ENCODE measurements around the gene PTPN20. TPM values are rescaled to one million over a fixed set of nuclear protein-coding genes. Genes with fewer than 3 reads are reported as not detected.

The PTPN20 gene
- total RNA-seq, 1 donor from 2014 or later, result 5.3 TPM

DNA sequence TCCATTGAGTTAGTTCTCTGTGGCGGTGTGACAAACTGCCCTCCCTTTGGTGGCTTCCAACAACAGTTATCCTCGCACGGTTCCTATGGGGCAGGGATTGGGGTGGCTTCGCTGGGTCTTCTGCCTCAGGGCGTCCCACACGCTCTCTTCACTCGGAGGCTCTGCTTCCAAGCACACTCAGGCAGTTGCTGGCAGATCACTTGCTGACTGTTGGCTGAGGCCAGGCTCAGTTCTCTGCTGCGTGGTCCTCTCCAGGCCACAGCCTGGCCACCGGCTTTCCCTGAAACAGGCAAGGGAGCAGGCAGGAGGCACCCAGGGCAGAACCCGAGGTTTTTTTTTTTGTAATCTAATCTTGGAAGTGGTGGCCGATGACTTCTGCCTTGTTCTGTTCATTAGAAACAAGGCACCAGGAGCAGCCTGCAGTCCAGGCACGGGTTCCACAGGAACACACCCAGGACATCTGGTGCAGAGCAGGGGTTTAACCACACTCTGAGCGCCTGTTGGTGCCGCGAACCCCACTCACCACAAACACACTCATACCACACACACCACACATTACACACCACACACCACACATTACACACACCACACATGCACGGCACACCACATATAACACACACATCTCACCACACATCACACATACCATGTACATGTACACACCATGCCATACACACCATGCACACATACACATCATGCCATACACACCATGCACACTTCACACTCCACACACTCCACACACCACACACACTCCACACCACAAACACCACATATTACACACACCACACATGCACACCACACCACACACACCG, 112.2 kb downstream of the PTPN20 start:
- no peak for DNase-seq (ENCODE audit: low read depth)
- Histone ChIP-seq H3K4me3 (ENCODE audit: low read depth, low read length) (no peak overlapping the region), H3K27me3 (ENCODE audit: control insufficient read depth, insufficient read depth, low read length) (no peaks in the 10 kb centered on the region), H3K36me3 (ENCODE audit: control insufficient read depth, insufficient read depth, low read length) (no peaks in the 10 kb centered on the region)
- TF ChIP-seq, protein P1, sequence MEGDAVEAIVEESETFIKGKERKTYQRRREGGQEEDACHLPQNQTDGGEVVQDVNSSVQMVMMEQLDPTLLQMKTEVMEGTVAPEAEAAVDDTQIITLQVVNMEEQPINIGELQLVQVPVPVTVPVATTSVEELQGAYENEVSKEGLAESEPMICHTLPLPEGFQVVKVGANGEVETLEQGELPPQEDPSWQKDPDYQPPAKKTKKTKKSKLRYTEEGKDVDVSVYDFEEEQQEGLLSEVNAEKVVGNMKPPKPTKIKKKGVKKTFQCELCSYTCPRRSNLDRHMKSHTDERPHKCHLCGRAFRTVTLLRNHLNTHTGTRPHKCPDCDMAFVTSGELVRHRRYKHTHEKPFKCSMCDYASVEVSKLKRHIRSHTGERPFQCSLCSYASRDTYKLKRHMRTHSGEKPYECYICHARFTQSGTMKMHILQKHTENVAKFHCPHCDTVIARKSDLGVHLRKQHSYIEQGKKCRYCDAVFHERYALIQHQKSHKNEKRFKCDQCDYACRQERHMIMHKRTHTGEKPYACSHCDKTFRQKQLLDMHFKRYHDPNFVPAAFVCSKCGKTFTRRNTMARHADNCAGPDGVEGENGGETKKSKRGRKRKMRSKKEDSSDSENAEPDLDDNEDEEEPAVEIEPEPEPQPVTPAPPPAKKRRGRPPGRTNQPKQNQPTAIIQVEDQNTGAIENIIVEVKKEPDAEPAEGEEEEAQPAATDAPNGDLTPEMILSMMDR (IDR thresholded peaks at IDR 0.05; ENCODE audit: insufficient read depth, low read length, poor library complexity, severe bottlenecking), result no peak

DNA sequence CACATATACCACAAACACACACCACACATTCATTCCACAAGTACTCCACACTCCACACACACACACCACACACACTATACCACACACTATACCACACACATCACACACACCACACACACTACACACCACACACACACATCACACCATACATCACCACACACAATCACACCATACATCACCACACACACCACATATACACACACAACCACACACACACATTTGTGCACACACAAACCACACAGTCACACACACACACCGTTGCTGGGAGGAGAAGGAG, 112.8 kb downstream of the PTPN20 start:
- no peak for DNase-seq (ENCODE audit: low read depth)
- TF ChIP-seq, protein P1 (IDR thresholded peaks at IDR 0.05; ENCODE audit: insufficient read depth, low read length, poor library complexity, severe bottlenecking), result no peak

DNA sequence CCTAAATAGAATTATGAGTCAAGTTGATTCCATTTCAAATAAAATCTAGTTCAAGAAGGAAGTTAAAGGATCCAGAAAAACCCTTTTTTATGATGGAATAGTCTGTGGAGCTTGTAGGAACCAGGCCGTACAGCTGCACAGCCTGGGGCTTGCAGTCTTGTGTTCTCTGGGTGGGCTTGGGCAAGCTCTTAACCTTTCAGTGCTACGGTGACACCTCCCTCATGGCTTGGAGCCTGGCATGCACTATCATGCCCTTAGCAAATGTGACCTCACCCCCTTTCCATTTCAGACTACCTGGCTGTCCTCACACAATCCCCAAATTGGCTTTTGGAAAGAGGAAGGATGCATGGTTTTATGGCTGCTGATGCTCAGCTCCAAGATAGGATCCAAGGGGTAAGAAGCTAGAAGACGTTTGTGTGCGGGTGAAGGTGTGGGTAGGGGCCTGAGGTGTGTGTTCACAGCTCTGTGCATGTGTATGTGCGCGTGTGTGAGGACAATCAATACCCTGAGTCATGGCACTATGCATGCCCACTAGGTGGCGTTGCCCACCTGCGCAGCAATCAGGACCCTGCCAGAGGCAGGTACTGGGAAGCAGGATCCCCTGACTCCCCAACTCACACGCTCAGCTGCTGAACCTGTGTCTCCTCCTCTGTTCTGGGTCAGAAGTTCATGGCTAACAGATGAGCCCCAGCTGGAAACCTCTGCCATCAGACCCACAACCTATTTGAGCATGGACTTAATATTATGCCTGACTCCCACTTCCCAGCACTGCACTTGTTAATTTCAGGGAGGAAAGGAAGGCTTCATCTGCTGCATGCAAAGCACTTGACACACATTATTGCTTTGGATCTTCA, 113.4 kb downstream of the PTPN20 start:
- no peak overlapping the region for H3K4me3 ChIP-seq (ENCODE audit: low read depth, low read length)
- TF ChIP-seq, protein P1 (IDR thresholded peaks at IDR 0.05; ENCODE audit: insufficient read depth, low read length, poor library complexity, severe bottlenecking), result peak; percentile 93
- no peak for DNase-seq (ENCODE audit: low read depth)

More for the DNA sequence above, 112.8 kb downstream of the PTPN20 start:
- Histone ChIP-seq H3K4me3 (ENCODE audit: low read depth, low read length) (no peak overlapping the region), H3K36me3 (ENCODE audit: control insufficient read depth, insufficient read depth, low read length) (no peaks in the 10 kb centered on the region), H3K27me3 (ENCODE audit: control insufficient read depth, insufficient read depth, low read length) (no peaks in the 10 kb centered on the region)

DNA sequence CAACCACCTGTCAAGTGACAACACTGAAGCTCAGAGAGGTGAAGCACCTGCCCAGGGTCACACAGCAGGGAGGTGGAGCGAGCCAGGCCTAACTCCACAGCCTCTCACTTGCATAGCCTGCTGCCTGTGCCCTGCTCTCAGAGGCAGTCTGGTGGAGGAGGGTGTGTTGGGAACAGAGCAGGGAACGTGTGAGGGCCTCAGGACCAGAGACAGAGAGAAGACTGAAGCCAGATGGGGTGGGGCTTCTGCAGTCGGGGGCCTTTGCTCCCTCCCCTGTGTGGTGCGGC, 114.0 kb downstream of the PTPN20 start:
- Histone ChIP-seq H3K4me3 (ENCODE audit: low read depth, low read length) (no peak overlapping the region), H3K27me3 (ENCODE audit: control insufficient read depth, insufficient read depth, low read length) (no peaks in the 10 kb centered on the region), H3K36me3 (ENCODE audit: control insufficient read depth, insufficient read depth, low read length) (no peaks in the 10 kb centered on the region)
- no peak for DNase-seq (ENCODE audit: low read depth)
- TF ChIP-seq, protein P1 (IDR thresholded peaks at IDR 0.05; ENCODE audit: insufficient read depth, low read length, poor library complexity, severe bottlenecking), result no peak

More for the DNA sequence above, 113.4 kb downstream of the PTPN20 start:
- Histone ChIP-seq H3K27me3 (ENCODE audit: control insufficient read depth, insufficient read depth, low read length) (no peaks in the 10 kb centered on the region), H3K36me3 (ENCODE audit: control insufficient read depth, insufficient read depth, low read length) (no peaks in the 10 kb centered on the region)

DNA sequence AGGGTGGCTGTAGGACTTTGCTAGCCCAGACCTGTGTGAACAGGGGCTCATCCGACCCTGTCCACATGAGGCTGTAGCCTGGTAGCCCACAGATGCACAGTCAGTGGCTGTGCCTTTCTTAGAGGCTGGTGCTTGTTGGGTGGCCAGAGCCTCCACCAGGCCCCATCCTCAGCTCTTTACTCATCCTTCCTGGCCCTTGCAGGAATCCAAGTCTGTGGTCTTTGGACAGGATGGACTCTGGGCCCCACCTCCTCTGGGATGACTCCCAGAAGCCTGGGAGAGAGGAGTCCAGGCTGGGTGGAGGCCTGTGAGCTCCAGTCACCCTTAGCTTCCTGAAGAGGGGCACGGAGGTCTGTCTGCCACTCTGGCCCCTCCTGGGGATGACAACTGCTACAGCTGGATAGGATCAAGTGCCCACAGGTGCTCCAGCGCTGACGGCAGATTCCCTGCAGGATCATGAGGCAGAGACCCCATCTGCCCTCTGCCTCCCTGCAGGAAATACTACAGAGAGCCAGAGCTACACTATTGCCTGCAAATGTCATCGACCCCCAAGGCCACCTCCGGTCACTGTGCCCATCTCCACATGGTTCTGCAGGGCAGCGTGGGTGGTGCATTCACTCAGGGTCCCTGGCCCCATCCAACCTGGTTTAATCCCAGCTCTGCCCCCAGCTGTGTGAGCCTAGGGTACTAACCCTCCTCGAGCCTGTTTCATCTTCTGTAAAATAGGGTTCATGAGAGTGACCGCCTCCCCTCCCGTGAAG, 114.5 kb downstream of the PTPN20 start:
- no peaks in the 10 kb centered on the region for H3K36me3 ChIP-seq (ENCODE audit: control insufficient read depth, insufficient read depth, low read length)
- H3K27me3 ChIP-seq (ENCODE audit: control insufficient read depth, insufficient read depth, low read length), result no peaks in the 10 kb centered on the region
- no peak for DNase-seq (ENCODE audit: low read depth)
- TF ChIP-seq, protein P1 (IDR thresholded peaks at IDR 0.05; ENCODE audit: insufficient read depth, low read length, poor library complexity, severe bottlenecking), result no peak
- H3K4me3 ChIP-seq (ENCODE audit: low read depth, low read length), result no peak overlapping the region
